Activated CD4-positive, alpha-beta T cell treated with anti-CD3 and anti-CD28 coated beads for 4 hours (primary cell): ENCODE measurements around the gene PRDM7.
"Not testable (repeated sequence)": the region's sequence is repeated elsewhere in the genome, so short reads cannot be mapped to it uniquely, and the experiment has no call there.

ENCODE experiments used
- DNase-seq, 2 donors: peaks; one replicate each; pipeline ENCODE4 v3.0.0-alpha.2; 2020

The PRDM7 gene

GRCh38 chr16:90011508-90011819, 65.7 kb downstream of the PRDM7 start:
- no peak for DNase-seq

GRCh38 chr16:90010676-90011507, 66.2 kb downstream of the PRDM7 start:
- DNase-seq: no peak

GRCh38 chr16:90009172-90009899, 67.8 kb downstream of the PRDM7 start:
- no peak for DNase-seq

GRCh38 chr16:90008708-90009145, 68.4 kb downstream of the PRDM7 start:
- peak; percentile 68 to 76 for DNase-seq

- DNase-seq: not testable (repeated sequence)
Observed at GRCh38 chr16:90007635-90008234, 69.4 kb downstream of the PRDM7 start.

GRCh38 chr16:90007015-90007414, 70.1 kb downstream of the PRDM7 start:
- DNase-seq: no peak
